ENCODE results near the gene NFYB.

The NFYB gene

DNA sequence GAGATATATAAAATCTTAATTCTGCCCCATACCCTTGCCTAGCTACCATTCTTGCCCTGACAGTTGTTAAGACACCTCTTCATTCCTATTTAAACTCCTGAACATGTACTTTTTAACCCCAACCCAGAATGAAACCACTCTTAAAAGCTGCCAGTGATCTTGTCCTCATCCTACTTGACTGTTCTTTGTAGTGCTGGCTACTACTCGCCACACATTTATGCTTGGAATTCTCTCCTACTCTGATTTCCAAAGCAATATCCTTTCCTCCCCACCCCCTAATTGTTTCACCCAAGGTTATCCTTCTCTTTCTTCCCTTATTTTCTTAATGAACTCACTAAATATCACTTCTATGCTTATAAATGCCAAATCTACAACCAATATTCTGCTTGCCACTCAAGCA is 4.1 kb downstream of the NFYB start:
- Histone ChIP-seq H3K36me3 (peaks cover 23 to 28% (median 25%) of the 10 kb centered on the region in 3 donors), H3K27me3 (no peaks in the 10 kb centered on the region), H3K27ac (no peak overlapping the region), H3K9me3 (no peaks in the 10 kb centered on the region), H3K4me1 (peaks cover 0 to 82% (median 31%) of the 10 kb centered on the region in 4 donors), H3K4me3 (no peak overlapping the region)
- TF ChIP-seq CTCF (IDR thresholded peaks at IDR 0.05) = no peak
- DNase-seq = no peak
- intact Hi-C loops (cut with DNase I; ENCODE audit: low total_unique reads) = no loop called here

DNA sequence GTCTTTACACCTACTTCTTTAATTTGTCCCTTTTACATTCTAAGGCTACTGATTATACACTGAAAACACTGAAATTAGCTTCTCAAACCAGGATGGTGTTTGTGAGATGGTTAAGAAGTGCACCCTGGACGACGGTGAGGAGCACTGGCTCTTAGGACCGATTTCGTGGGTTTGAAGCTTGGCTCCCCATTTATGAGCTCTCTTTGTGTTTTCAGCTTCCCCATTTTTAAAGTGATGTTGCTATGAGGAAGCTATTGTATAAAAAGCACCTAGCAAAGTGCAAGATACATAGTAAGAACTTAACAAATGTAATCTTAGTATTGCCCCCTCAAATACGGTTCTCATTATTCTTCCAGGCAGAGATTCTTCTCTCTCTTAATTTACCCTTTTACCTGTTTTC is 4.7 kb downstream of the NFYB start:
- Histone ChIP-seq H3K27ac (no peak overlapping the region), H3K36me3 (peaks cover 28 to 32% (median 30%) of the 10 kb centered on the region in 3 donors), H3K4me3 (no peak overlapping the region), H3K27me3 (no peaks in the 10 kb centered on the region), H3K9me3 (no peaks in the 10 kb centered on the region), H3K4me1 (peaks cover 0 to 77% (median 29%) of the 10 kb centered on the region in 4 donors)
- intact Hi-C loops (cut with DNase I; ENCODE audit: low total_unique reads) = no loop called here
- no peak for TF ChIP-seq CTCF (IDR thresholded peaks at IDR 0.05)
- no peak for DNase-seq

GRCh38 chr12:104132351-104132956 is 5.6 kb downstream of the NFYB start:
- TF ChIP-seq CTCF (IDR thresholded peaks at IDR 0.05) = no peak
- Histone ChIP-seq H3K4me3 (no peak overlapping the region), H3K9me3 (no peaks in the 10 kb centered on the region), H3K4me1 (peaks cover 0 to 76% (median 29%) of the 10 kb centered on the region in 4 donors), H3K36me3 (peaks cover 36 to 39% (median 37%) of the 10 kb centered on the region in 3 donors), H3K27me3 (no peaks in the 10 kb centered on the region), H3K27ac (peak overlapping the region in 1 of 2 donors; percentile 2)
- DNase-seq = no peak
- intact Hi-C loops (cut with DNase I; ENCODE audit: low total_unique reads) = no loop called here

DNA sequence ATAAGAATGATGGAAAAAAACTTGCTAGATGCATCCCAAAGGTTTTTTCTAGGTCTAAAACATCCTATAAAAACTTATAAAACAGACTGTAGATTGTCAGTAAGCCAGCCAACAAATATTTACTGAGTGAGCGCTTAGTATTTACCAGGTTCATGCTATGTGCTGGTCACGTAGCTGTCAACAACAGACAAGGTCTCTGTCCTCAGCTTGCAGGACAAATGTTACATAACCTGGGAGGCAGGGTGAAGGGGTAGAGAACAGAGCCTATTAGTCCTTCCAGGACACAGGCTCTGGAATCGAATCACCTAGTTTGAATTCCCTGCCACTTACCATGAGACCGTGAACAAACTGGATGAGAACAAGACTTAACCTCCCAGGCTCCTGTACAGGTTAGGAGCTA is 6.4 kb downstream of the NFYB start:
- no peaks in the 10 kb centered on the region for H3K27me3 ChIP-seq
- DNase-seq = no peak
- intact Hi-C loops (cut with DNase I; ENCODE audit: low total_unique reads) = no loop called here
- no peaks in the 10 kb centered on the region for H3K9me3 ChIP-seq
- no peak for TF ChIP-seq CTCF (IDR thresholded peaks at IDR 0.05)
- no peak overlapping the region for H3K4me3 ChIP-seq
- H3K4me1 ChIP-seq = peaks cover 0 to 73% (median 29%) of the 10 kb centered on the region in 4 donors
- H3K27ac ChIP-seq = peak overlapping the region in 1 of 2 donors; percentile 2
- peaks cover 45% of the 10 kb centered on the region in 3 donors for H3K36me3 ChIP-seq

- Histone ChIP-seq H3K4me3 (no peak overlapping the region), H3K4me1 (peaks cover 0 to 65% (median 24%) of the 10 kb centered on the region in 4 donors), H3K27ac (no peak overlapping the region), H3K9me3 (no peaks in the 10 kb centered on the region), H3K36me3 (peaks cover 51 to 53% (median 53%) of the 10 kb centered on the region in 3 donors), H3K27me3 (no peaks in the 10 kb centered on the region)
- DNase-seq = no peak
- intact Hi-C loops (cut with DNase I; ENCODE audit: low total_unique reads) = no loop called here
- no peak for TF ChIP-seq CTCF (IDR thresholded peaks at IDR 0.05)
Measured at GRCh38 chr12:104130760-104131159, 7.2 kb downstream of the NFYB start.
